ENCODE measurements around the gene PCBP2.

DNA sequence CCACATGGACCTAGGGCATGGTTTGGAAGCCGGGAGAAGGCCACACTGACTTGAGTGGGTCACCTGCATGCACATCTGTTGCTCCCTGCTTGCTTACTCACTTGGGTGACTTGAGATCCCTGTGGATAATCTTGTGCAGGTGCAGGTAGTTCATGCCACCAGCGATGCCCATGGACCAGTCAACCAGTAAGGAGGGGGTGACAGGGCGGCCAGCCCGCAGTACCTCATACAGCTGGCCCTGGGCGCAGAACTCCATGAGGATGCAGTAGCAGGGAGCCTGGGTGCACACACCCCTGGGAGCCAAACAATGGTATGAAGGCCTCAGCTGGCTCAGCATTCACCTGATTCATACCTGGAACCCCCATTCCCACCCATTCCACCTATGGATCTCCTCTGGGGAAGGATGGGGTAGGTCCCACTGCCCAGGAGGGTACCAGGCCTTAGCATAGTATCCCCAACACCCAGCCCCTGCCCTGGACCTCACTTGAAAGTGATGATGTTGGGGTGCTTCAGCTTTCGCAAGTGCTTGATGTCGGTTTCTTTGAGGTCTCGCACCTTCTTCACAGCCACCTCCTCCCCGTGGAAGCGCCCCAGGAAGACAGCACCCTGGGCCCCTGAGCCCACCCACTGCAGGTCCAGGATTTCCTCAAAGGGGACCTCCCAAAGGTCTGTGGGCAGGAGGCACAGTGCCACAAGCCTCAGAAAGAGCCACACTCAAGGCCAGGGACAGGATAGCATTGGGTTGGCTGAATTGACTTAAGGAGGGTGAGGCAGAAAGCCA lies 34.2 kb downstream of the PCBP2 start:
- TF ChIP-seq POLR2A (IDR thresholded peaks at IDR 0.05) = no peak
- TF ChIP-seq, protein P1, sequence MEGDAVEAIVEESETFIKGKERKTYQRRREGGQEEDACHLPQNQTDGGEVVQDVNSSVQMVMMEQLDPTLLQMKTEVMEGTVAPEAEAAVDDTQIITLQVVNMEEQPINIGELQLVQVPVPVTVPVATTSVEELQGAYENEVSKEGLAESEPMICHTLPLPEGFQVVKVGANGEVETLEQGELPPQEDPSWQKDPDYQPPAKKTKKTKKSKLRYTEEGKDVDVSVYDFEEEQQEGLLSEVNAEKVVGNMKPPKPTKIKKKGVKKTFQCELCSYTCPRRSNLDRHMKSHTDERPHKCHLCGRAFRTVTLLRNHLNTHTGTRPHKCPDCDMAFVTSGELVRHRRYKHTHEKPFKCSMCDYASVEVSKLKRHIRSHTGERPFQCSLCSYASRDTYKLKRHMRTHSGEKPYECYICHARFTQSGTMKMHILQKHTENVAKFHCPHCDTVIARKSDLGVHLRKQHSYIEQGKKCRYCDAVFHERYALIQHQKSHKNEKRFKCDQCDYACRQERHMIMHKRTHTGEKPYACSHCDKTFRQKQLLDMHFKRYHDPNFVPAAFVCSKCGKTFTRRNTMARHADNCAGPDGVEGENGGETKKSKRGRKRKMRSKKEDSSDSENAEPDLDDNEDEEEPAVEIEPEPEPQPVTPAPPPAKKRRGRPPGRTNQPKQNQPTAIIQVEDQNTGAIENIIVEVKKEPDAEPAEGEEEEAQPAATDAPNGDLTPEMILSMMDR (IDR thresholded peaks at IDR 0.05) = no peak
